ENCODE results near the gene KCNC2.

DNA sequence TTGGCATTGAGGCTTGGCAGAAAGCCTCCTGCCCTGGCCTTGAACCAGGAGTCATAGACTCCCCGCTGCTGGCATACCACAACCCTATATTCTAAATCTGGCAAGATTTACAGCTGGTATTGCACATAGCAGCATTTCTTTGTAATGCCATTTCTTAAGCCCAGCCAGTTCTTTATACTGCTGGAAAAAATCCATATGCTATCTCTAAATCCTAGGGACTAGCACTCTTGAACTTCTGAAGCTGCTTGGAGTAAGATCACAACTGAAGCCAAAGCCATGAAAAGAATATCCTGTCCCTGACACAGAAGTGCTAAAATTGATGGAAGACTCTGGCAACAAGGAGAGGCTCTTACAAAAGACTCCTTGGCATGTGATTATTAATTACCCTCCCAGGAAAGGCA lies 89.3 kb downstream of the KCNC2 start:
- no peak for TF ChIP-seq JUN (IDR thresholded peaks at IDR 0.05; ENCODE audit: borderline replicate concordance, insufficient read depth, insufficient read length, low read depth)
- TF ChIP-seq EZH2 (IDR thresholded peaks at IDR 0.05; ENCODE audit: borderline replicate concordance, low read depth, low read length, severe bottlenecking) = no peak
- TF ChIP-seq, protein P1, sequence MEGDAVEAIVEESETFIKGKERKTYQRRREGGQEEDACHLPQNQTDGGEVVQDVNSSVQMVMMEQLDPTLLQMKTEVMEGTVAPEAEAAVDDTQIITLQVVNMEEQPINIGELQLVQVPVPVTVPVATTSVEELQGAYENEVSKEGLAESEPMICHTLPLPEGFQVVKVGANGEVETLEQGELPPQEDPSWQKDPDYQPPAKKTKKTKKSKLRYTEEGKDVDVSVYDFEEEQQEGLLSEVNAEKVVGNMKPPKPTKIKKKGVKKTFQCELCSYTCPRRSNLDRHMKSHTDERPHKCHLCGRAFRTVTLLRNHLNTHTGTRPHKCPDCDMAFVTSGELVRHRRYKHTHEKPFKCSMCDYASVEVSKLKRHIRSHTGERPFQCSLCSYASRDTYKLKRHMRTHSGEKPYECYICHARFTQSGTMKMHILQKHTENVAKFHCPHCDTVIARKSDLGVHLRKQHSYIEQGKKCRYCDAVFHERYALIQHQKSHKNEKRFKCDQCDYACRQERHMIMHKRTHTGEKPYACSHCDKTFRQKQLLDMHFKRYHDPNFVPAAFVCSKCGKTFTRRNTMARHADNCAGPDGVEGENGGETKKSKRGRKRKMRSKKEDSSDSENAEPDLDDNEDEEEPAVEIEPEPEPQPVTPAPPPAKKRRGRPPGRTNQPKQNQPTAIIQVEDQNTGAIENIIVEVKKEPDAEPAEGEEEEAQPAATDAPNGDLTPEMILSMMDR (IDR thresholded peaks at IDR 0.05; ENCODE audit: extremely low read depth in 1 of 2, insufficient read depth in 1 of 2, low read depth in 1 of 2, low read length in 2 of 2) = no peak
- no peak for TF ChIP-seq POLR2A (IDR thresholded peaks at IDR 0.05; ENCODE audit: low read depth, low read length)

Data from endothelial cell of umbilical vein (primary cell).